Effector memory CD4-positive, alpha-beta T cell (primary cell): ENCODE results near the gene FCN3.

Experiments
- DNase-seq, 3 donors: peaks; one replicate each; pipeline ENCODE4 v3.0.0-alpha.2; 2020
- H3K27ac ChIP-seq: 2 replicates; pipeline ENCODE4 v1.7.0; 2013; ENCODE audit warnings: mild to moderate bottlenecking, low read length, moderate library complexity; ENCODE audit not compliant: insufficient read depth, poor library complexity, severe bottlenecking
- H3K27me3 ChIP-seq: replicated peaks from 2 replicates; pipeline ENCODE4 v1.7.0; 2013; ENCODE audit warnings: mild to moderate bottlenecking, low read length; ENCODE audit not compliant: insufficient read depth, control insufficient read depth, poor library complexity, severe bottlenecking
- H3K36me3 ChIP-seq: 2 replicates; pipeline ENCODE4 v1.7.0; 2013; ENCODE audit warnings: mild to moderate bottlenecking, low read length, moderate library complexity; ENCODE audit not compliant: control insufficient read depth, insufficient read depth
- H3K4me1 ChIP-seq: 2 replicates; pipeline ENCODE4 v1.7.0; 2013; ENCODE audit warnings: low read length, mild to moderate bottlenecking; ENCODE audit not compliant: control insufficient read depth, insufficient read depth, poor library complexity, severe bottlenecking
- H3K4me3 ChIP-seq: 2 replicates; pipeline ENCODE4 v1.7.0; 2013; ENCODE audit warnings: low read length, low read depth, mild to moderate bottlenecking; ENCODE audit not compliant: insufficient read depth, poor library complexity, severe bottlenecking
- H3K9me3 ChIP-seq: 2 replicates; pipeline ENCODE4 v1.7.0; 2013; ENCODE audit warnings: mild to moderate bottlenecking, low read length, moderate library complexity; ENCODE audit not compliant: control insufficient read depth

FCN3 gene

GRCh38 chr1:27350663-27351540 is 23.7 kb downstream of the FCN3 start:
- Histone ChIP-seq H3K9me3 (no peaks in the 10 kb centered on the region), H3K27ac (no peak overlapping the region), H3K27me3 (no peaks in the 10 kb centered on the region), H3K36me3 (peaks cover 52% of the 10 kb centered on the region), H3K4me3 (no peak overlapping the region), H3K4me1 (peaks cover 1% of the 10 kb centered on the region)
- DNase-seq: no peak

DNA sequence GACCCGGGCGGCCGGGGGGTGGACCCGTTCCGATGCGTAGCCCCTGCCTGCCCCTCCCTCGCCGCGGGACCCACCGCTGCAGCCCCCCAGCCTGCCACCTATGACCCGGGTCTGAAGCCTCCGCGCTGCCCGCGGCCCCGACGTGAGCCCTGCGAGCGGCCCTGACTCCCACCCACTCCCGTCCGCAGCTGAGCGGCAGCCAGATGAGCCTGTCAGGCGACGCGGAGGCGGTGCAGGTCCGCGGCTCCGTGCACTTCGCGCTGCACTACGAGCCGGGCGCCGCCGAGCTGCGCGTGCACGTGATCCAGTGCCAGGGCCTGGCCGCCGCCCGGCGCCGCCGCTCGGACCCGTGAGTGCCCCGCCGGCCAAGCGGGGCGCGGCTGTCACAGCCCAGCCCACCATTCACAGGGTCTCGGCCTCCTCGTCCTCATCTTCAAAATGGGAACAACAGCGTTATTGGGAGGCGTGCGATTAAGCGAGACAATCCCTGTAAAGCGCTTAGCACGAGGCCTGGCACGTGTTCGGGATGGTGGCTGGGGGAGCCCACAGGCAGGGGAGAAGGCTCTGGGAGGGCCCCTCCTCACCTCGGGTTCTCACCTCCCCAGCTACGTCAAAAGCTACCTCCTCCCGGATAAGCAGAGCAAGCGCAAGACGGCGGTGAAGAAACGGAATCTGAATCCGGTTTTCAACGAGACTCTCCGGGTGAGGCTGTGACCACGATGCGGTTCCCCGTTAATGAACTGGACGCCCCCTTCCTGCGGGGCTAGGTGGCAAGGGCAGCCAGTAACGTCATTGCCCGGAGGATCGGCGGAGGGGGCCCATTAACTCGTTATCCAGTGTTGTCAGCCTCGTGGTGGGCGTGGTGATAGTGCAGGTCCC is 24.6 kb downstream of the FCN3 start:
- H3K9me3 ChIP-seq: no peaks in the 10 kb centered on the region
- no peak overlapping the region for H3K27ac ChIP-seq
- no peak for DNase-seq
- H3K4me1 ChIP-seq: peaks cover 4% of the 10 kb centered on the region
- peaks cover 52% of the 10 kb centered on the region for H3K36me3 ChIP-seq
- no peaks in the 10 kb centered on the region for H3K27me3 ChIP-seq
- H3K4me3 ChIP-seq: peak overlapping the region; percentile 12

- DNase-seq: no peak
- H3K4me3 ChIP-seq: peak overlapping the region; percentile 12
- no peaks in the 10 kb centered on the region for H3K27me3 ChIP-seq
- no peaks in the 10 kb centered on the region for H3K9me3 ChIP-seq
- peaks cover 9% of the 10 kb centered on the region for H3K4me1 ChIP-seq
- peak overlapping the region; percentile 48 for H3K27ac ChIP-seq
- H3K36me3 ChIP-seq: peaks cover 52% of the 10 kb centered on the region
Observed at GRCh38 chr1:27348861-27349783, 25.5 kb downstream of the FCN3 start.

- Histone ChIP-seq H3K4me1 (peaks cover 18% of the 10 kb centered on the region), H3K9me3 (no peaks in the 10 kb centered on the region), H3K4me3 (no peak overlapping the region), H3K27ac (no peak overlapping the region), H3K27me3 (no peaks in the 10 kb centered on the region), H3K36me3 (peaks cover 42% of the 10 kb centered on the region)
- no peak for DNase-seq
Observed at GRCh38 chr1:27346991-27347624, 27.5 kb downstream of the FCN3 start.

GRCh38 chr1:27346357-27346756 is 28.3 kb downstream of the FCN3 start:
- Histone ChIP-seq H3K27ac (no peak overlapping the region), H3K36me3 (peaks cover 38% of the 10 kb centered on the region), H3K27me3 (no peaks in the 10 kb centered on the region), H3K9me3 (no peaks in the 10 kb centered on the region), H3K4me1 (peaks cover 24% of the 10 kb centered on the region), H3K4me3 (no peak overlapping the region)
- no peak for DNase-seq

DNA sequence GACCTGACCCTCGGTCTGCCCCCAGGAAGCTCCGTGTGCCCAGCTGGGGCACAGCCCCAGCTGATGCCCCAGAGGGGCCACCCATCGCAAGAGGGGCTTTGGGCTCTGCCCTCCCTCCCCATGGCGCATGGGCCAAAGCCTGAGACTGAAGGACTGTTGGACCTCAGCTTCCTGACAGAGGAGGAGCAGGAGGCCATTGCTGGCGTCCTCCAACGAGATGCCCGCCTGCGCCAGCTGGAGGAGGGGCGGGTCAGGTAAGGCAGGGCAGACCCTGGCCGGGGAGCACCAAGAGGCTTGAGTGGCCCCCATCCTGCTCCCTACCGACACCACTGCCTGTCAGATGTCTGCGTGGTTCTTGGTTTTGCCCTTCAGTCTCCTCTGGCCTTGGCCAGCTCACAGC is 29.4 kb downstream of the FCN3 start:
- peaks cover 32% of the 10 kb centered on the region for H3K4me1 ChIP-seq
- H3K4me3 ChIP-seq: no peak overlapping the region
- peaks cover 27% of the 10 kb centered on the region for H3K36me3 ChIP-seq
- no peaks in the 10 kb centered on the region for H3K9me3 ChIP-seq
- peak overlapping the region; percentile 8 for H3K27ac ChIP-seq
- H3K27me3 ChIP-seq: no peaks in the 10 kb centered on the region
- no peak for DNase-seq

DNA sequence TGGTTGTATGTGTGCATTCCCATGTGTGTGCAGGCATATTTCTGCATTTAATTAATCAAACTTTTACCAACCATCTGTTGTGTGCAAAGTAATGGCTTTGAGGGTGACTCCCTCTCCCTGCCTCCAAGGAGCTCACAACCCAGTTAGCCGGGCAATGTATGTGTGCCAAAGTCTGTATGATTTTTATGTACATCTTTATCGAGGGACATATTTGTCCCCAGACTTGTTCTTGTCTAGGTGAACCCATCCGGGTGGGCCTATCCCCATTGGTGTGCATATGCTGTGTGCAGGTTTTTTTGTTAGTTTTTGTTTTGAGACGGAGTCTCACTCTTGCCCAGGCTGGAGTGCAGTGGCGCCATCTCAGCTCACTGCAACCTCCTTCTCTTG is 31.0 kb downstream of the FCN3 start:
- DNase-seq: no peak
- H3K36me3 ChIP-seq: peaks cover 16% of the 10 kb centered on the region
- no peaks in the 10 kb centered on the region for H3K9me3 ChIP-seq
- H3K4me3 ChIP-seq: peak overlapping the region; percentile 82
- peaks cover 32% of the 10 kb centered on the region for H3K4me1 ChIP-seq
- H3K27ac ChIP-seq: peak overlapping the region; percentile 87
- H3K27me3 ChIP-seq: no peaks in the 10 kb centered on the region

DNA sequence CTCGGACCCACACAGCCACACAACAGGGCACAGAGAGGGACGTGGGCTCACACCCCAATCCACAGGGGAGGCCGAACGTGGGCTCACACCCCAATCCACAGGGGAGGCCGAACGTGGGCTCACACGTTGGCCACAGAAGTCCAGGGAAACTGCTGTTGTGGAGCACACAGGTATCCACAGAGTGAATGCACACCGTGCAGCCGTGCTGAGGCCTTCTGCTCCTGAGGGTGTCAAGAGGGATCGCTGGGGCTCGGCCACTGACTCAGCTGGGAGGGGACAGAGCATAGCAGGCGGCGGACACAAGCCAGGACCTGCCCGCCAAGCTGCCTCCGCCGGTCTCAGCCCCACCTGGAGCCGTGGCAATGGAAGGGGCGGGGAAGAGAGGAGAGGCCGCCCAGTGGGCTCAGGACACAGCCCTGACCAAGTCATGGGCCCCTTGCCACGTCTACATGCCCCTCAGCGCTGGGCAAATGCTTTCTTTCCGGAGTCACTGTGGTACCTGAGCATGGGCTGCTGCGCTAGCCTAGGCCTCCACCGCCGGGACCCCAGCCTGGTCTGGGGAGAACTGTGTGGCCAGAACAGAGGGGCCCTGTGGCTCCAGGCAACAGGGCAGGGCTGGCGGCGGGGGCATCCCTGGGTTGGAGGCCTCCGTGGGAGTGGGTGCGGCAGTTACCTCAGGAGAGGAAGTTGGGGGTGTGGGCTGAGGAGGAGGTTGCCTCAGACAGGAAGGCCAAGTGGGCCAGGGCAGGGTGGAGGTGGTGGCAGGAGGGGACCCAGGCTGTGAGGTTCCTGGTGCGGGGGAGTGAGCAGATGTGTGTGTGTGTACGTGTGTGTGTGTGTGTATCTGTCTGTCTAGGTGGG is 31.6 kb downstream of the FCN3 start:
- H3K27ac ChIP-seq: peak overlapping the region; percentile 87
- peaks cover 16% of the 10 kb centered on the region for H3K36me3 ChIP-seq
- peak overlapping the region; percentile 82 for H3K4me3 ChIP-seq
- peak; percentile 69 to 79 (median 75) for DNase-seq
- H3K27me3 ChIP-seq: no peaks in the 10 kb centered on the region
- peaks cover 32% of the 10 kb centered on the region for H3K4me1 ChIP-seq
- no peaks in the 10 kb centered on the region for H3K9me3 ChIP-seq
